SKM-1 treated with dmso at 0.1 percent for 144 hours (cell line): Measurements from ENCODE around the gene PTPN2.
"Not testable (repeated sequence)": the region's sequence is repeated elsewhere in the genome, so short reads cannot be mapped to it uniquely, and the experiment has no call there.

Experiments
- DNase-seq: peaks from one replicate; lab custom pipeline; 2025; ENCODE audit not compliant: unreplicated experiment; lab: John Stamatoyannopoulos, UW

Gene PTPN2

GRCh38 chr18:12776821-12777471 lies 107.1 kb downstream of the PTPN2 start:
- DNase-seq, result no peak

DNA sequence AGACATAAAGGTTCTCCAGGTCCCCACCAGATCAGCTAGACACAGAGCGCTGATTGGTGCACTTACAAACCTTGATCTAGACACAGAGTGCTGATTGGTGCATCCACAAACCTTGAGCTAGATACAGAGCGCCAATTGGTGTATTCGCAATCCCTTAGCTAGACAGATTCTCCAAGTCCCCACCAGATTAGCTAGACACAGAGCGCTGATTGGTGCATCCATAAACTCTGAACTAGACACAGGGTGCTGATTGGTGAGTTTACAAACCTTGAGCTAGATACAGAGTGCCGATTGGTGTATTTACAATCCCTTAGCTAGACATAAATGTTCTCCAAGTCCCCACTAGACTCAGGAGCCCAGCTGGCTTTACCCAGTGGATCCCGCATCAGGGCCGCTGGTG lies 107.6 kb downstream of the PTPN2 start:
- DNase-seq, result not testable (repeated sequence)

GRCh38 chr18:12774982-12775381 lies 109.1 kb downstream of the PTPN2 start:
- DNase-seq, result no peak

- no peak for DNase-seq
Measured at GRCh38 chr18:12773369-12773768, 110.7 kb downstream of the PTPN2 start.

DNA sequence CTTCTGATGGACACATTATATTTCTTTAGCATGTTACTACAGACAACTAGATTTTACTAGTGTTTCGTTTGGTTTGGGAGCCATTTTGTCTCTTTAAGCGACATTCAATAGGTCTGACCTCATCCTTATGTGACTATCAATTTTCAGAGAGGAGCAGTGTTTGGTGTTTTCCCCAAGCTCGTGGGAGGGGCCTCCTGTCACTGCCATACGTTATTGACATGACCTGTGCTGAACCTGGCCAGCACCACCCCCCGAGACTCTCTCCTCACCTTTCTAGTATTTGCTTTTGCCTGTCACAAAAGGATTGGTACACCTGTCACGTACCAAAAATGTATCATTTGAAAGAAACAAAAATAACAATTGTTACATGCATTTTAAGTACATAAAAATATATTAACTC lies 111.9 kb downstream of the PTPN2 start:
- no peak for DNase-seq

- no peak for DNase-seq
Measured at GRCh38 chr18:12770469-12771219, 113.4 kb downstream of the PTPN2 start.

DNA sequence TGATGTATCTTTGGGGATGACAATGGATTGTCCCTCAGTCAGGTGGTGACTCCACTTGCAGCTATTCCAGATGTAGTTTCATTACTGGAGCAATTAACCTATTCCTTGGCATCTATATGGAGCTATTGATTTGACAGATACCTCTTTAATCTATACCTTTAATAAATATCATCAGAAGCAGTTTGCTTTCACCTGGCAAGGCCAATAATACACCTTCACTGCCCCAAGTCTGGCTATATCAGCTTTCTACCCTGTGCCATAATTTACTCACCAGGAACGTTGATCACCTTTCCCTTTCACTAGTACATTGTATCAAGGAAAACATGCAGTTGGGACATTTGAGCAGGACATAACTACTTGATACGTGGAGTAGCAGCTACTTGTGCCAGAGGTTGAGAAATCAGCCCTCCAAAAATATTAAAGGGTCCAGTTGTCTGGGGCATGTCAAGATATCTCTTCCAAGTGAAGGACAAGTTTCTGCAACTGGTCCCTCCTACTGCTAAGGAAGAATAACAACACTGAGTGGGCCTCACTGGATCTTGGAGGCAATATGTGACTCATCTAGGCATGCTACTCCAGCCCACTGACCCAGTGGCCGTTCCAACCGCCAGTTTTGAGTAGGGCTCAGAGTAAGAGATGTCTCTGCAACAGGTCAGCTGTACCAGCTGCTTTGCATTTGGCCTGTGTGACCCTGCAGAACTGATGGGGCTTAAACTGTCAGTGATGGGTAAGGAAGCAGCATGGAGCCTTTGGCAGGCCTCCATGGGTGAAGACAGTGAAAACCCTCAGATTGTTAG lies 114.2 kb downstream of the PTPN2 start:
- DNase-seq, result no peak

- no peak for DNase-seq
Measured at GRCh38 chr18:12769136-12769535, 114.9 kb downstream of the PTPN2 start.

DNA sequence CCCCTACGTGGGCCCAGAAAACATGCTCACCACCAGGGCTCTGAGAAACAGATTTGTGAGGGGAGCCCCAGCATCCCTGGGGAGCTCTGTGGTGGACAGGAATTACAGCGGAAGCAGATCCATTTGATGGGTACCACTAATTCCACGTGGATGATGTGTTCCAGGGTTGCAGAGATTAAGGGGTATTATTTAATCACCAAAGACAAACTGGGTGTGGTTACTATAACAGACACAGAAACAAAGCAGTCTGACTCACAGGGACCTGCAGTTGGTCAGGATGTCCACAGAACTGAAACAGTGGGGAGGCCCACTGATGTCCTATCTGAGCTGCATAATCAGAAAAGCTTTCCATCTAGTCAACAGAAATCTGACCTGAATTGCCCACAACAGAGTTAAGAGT lies 115.4 kb downstream of the PTPN2 start:
- DNase-seq, result no peak

- no peak for DNase-seq
Measured at GRCh38 chr18:12767580-12768155, 116.4 kb downstream of the PTPN2 start.

DNA sequence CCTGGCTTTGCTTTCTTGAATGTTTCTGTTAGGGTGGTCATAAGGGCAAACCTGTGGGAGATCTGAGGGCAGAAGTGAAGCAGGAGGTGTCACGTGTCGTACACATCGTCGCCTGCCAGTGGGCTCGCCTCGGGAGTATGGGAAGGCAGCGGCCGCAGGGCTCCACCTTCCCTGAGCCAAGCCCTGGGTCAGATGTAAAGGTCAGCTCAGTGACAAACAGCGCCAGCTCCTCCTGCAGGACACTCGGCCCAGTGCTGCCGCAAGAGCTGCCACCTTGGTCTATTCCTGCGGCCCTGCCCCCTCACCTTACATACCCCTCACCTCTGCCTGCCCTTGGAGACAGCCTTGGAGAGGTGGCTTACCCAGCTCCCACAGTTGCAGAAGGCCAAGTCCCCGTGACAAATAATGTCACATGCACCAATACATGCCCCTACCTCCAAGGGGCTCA lies 117.0 kb downstream of the PTPN2 start:
- no peak for DNase-seq

GRCh38 chr18:12765586-12765985 lies 118.5 kb downstream of the PTPN2 start:
- no peak for DNase-seq

DNA sequence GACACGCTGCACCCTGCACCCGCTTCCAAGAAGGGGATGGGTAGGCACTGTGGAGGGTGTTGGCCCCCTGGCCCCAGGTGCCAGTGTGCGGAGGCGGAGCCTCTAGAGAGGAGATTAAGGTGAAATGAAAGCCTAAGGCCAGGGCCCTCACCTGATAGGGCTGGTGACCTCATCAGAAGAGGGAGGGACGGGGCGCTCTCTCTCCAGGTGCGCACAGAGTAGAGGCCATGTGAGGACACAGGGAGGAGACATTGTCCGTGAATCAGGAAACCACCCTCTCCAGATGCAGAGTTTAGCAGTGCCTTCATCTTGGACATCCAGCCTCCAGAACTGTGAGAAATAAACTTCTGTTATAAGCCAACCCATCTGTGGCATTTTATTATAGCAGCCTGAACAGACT lies 118.9 kb downstream of the PTPN2 start:
- DNase-seq, result no peak

DNA sequence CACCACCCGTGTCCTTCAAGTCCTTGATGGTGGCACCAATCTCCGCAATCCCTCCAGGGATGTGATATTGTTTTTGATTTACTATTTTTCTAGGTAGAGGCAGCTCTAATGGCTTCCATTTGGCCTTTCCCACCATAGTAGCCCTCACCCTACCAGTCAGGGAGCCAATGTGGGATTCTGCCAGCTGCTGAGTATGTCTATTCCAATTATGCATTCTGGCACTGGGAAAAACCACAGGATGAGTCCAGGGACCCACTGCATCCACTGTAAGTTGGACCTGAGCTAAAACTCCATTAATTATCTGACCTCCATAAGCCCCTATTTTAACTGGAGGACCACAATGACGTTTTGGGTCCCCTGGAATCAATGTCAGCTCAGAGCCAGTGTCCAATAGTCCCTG lies 125.5 kb downstream of the PTPN2 start:
- DNase-seq, result not testable (repeated sequence)

DNA sequence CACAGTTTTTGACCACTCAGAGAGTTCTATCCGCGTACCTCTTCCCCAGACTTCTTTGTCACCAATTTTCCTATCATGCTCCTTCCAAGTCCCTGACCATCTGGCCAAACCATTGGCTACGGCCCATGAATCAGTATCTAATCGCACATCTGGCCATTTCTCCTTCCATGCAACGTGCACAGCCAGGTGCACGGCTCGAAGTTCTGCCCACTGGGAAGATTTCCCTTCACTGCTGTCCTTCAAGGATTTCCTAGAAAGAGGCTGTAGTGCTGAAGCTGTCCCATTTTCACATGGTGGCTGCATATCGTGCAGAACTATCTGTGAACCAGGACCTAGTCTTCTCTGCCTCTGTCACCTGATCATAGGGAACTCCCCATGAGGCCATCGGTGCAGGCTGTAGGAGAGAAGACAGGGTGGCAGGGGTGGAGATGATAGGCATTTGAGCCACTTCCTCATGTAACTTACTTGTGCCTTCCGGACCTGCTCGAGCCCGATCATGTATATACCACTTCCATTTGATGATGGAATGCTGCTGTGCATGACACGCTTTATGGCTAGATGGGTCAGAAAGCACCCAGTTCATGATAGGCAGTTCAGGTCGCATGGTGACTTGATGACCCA lies 127.3 kb downstream of the PTPN2 start:
- not testable (repeated sequence) for DNase-seq

GRCh38 chr18:12755606-12756005 lies 128.4 kb downstream of the PTPN2 start:
- DNase-seq, result not testable (repeated sequence)

GRCh38 chr18:12754511-12754910 lies 129.5 kb downstream of the PTPN2 start:
- DNase-seq, result no peak

DNA sequence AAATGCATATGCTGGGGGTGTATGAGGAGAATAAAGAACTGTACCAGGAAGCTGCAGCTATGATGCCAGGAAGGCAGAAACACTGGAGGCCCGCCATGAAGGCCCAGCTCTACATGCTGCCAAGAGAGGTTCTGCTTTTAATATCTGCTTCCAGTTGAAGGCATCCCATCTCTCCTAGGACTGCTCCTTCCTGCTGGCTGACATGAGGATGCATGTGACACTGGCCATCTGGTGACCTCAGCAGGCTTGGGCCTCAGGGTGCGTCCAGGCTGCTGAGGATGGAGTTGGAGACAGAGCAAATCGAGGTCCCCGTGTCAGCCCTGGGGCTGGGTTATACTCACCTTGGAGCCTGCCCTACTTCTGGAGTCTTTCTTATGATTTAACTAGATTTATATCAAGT lies 132.1 kb downstream of the PTPN2 start:
- no peak for DNase-seq

DNA sequence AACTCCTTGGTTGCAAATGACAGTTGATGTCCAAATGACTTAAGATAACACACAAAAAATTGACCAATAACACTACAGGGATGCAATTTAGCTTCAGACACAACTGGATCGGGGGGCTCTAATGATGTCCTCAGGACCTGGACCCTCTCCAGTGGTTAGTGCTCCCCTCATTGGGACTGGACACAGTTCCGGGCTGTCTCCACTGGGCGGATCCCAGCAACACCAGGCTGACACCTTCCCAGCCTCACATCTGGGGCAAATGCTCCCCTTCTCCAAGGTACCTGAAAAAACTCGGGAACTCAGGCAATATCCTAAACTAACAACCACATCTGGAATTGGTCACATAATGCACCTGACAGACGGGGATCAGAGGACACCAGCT lies 132.5 kb downstream of the PTPN2 start:
- DNase-seq, result no peak

- DNase-seq, result no peak
Measured at GRCh38 chr18:12750715-12751502, 133.1 kb downstream of the PTPN2 start.
